ENCODE results near the gene POU4F3. TPM values are rescaled to one million over a fixed set of nuclear protein-coding genes. Genes with fewer than 3 reads are reported as not detected.

POU4F3 gene
- total RNA-seq, 1 experiment from 2014 or later: not detected

DNA sequence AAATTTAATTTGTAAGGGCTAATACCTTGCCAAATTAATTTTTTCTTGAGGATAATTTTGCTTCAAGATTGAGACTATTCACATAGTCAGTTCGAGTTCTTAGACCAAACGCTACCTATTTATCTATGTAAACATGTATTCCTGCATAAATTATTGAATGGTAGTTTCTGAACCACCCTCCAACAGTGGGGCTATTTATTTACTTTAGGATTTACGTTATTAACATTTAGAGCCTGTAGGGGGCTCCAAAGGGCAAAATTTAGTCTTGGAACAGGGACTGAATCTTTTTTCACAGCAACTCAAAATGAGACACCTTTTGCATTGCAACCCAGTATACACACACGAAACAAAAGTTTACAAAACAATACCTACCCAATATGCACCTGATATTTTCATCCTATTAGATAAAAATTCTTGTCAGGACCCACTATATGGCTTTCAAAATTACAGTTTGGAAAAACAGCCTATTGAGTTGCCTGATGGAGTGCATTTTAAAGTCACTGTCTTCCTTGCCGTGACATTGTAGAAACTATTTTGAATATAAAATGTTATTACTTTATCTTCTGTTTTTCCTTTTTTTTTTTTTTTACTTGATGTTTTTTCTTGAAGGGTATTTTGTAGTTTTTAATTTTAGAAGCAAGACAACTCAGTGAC, 47.1 kb upstream of the POU4F3 start:
- H3K4me1 Mint-ChIP-seq: no peaks in the 10 kb centered on the region

DNA sequence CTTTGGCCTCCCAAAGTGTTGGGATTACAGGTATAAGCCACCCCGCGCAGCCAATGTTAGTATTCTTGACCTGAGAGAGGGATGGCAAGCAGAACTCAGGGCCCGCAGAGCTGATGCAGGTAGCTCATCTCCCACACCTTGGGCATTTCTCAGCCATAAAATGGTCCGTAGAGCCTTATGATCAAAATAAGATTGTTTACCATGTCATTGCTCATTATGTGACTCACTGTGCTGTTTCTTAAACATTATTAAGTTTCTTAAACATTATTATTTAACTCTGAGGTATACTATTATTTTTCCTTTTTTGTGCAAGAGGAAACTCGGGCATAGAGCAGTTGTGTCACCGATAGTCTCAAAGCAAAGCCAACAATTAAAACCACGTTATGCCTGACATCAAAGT, 42.4 kb upstream of the POU4F3 start:
- no peaks in the 10 kb centered on the region for H3K36me3 Mint-ChIP-seq
- CTCF ChIA-PET: interaction anchor here (1.7 to 2.6 kb wide), 2 partner anchors 128 to 237 kb away, joined by 4 to 10 read pairs; no protein-coding TSS in a partner anchor
- TF ChIP-seq, protein P1, sequence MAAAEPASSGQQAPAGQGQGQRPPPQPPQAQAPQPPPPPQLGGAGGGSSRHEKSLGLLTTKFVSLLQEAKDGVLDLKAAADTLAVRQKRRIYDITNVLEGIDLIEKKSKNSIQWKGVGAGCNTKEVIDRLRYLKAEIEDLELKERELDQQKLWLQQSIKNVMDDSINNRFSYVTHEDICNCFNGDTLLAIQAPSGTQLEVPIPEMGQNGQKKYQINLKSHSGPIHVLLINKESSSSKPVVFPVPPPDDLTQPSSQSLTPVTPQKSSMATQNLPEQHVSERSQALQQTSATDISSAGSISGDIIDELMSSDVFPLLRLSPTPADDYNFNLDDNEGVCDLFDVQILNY (CRISPR knock-in tag; IDR thresholded peaks at IDR 0.05): no peak
- no peak for TF ChIP-seq ZNF317 (CRISPR knock-in tag; IDR thresholded peaks at IDR 0.05; ENCODE audit: borderline replicate concordance, low read depth)
- TF ChIP-seq, protein P2, sequence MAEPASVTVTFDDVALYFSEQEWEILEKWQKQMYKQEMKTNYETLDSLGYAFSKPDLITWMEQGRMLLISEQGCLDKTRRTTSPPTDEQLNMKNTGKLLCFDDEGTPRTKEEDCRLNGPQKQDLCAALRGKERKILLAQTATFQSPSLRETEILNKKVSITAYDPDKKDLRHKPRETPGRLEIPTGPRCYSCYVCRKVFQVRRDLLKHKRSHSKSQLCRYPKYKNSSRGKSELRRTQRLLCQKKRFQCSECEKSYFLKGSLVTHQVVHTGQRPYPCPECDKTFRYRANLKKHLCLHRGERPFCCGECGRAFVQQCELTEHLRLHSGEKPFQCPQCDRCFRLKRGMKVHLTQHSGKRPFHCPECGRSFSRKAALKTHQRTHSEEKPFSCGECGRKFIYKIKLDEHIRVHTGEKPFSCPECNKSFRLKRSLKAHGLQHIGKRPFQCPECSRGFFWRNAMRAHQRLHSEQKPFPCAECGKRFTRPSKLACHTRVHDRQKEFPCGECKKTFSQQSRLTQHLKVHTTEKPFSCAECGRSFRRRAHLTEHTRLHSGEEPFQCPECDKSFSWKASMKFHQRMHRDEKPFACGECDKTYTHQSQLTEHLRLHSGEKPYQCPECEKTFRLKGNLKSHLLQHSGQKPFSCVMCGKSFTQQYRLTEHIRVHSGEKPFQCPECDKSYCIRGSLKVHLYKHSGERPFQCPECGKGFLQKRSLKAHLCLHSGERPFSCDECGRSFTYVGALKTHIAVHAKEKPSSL (CRISPR knock-in tag; conservative IDR thresholded peaks at IDR 0.05): no peak
- TF ChIP-seq GRHL2 (CRISPR knock-in tag; IDR thresholded peaks at IDR 0.05; ENCODE audit: insufficient replicate concordance, severe bottlenecking): no peak
- TF ChIP-seq, protein P3, sequence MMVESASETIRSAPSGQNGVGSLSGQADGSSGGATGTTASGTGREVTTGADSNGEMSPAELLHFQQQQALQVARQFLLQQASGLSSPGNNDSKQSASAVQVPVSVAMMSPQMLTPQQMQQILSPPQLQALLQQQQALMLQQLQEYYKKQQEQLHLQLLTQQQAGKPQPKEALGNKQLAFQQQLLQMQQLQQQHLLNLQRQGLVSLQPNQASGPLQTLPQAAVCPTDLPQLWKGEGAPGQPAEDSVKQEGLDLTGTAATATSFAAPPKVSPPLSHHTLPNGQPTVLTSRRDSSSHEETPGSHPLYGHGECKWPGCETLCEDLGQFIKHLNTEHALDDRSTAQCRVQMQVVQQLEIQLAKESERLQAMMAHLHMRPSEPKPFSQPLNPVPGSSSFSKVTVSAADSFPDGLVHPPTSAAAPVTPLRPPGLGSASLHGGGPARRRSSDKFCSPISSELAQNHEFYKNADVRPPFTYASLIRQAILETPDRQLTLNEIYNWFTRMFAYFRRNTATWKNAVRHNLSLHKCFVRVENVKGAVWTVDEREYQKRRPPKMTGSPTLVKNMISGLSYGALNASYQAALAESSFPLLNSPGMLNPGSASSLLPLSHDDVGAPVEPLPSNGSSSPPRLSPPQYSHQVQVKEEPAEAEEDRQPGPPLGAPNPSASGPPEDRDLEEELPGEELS (CRISPR knock-in tag; IDR thresholded peaks at IDR 0.05): no peak
- no peak for TF ChIP-seq ZNF396 (CRISPR knock-in tag; IDR thresholded peaks at IDR 0.05; ENCODE audit: borderline replicate concordance)
- no peak for TF ChIP-seq ZNF416 (CRISPR knock-in tag; IDR thresholded peaks at IDR 0.05)
- no peak for TF ChIP-seq KAT7 (CRISPR knock-in tag; IDR thresholded peaks at IDR 0.05; ENCODE audit: borderline replicate concordance)
- TF ChIP-seq, protein P4, sequence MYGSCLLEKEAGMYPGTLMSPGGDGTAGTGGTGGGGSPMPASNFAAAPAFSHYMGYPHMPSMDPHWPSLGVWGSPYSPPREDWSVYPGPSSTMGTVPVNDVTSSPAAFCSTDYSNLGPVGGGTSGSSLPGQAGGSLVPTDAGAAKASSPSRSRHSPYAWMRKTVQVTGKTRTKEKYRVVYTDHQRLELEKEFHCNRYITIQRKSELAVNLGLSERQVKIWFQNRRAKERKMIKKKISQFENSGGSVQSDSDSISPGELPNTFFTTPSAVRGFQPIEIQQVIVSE (CRISPR knock-in tag; IDR thresholded peaks at IDR 0.05; ENCODE audit: borderline replicate concordance): no peak

More for the DNA sequence above, 47.1 kb upstream of the POU4F3 start:
- Mint-ChIP-seq H3K36me3 (0 out of 2 replicates have a peak, but pooled peaks cover 3% of the 10 kb centered on the region), H3K27ac (no peak overlapping the region), H3K27me3 (ENCODE audit: low read depth) (no peaks in the 10 kb centered on the region), H3K9me3 (no peaks in the 10 kb centered on the region), H3K4me3 (no peak overlapping the region)
- TF ChIP-seq, protein P5, sequence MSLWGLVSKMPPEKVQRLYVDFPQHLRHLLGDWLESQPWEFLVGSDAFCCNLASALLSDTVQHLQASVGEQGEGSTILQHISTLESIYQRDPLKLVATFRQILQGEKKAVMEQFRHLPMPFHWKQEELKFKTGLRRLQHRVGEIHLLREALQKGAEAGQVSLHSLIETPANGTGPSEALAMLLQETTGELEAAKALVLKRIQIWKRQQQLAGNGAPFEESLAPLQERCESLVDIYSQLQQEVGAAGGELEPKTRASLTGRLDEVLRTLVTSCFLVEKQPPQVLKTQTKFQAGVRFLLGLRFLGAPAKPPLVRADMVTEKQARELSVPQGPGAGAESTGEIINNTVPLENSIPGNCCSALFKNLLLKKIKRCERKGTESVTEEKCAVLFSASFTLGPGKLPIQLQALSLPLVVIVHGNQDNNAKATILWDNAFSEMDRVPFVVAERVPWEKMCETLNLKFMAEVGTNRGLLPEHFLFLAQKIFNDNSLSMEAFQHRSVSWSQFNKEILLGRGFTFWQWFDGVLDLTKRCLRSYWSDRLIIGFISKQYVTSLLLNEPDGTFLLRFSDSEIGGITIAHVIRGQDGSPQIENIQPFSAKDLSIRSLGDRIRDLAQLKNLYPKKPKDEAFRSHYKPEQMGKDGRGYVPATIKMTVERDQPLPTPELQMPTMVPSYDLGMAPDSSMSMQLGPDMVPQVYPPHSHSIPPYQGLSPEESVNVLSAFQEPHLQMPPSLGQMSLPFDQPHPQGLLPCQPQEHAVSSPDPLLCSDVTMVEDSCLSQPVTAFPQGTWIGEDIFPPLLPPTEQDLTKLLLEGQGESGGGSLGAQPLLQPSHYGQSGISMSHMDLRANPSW (CRISPR knock-in tag; conservative IDR thresholded peaks at IDR 0.05; ENCODE audit: low read depth): no peak
- TF ChIP-seq, protein P6, sequence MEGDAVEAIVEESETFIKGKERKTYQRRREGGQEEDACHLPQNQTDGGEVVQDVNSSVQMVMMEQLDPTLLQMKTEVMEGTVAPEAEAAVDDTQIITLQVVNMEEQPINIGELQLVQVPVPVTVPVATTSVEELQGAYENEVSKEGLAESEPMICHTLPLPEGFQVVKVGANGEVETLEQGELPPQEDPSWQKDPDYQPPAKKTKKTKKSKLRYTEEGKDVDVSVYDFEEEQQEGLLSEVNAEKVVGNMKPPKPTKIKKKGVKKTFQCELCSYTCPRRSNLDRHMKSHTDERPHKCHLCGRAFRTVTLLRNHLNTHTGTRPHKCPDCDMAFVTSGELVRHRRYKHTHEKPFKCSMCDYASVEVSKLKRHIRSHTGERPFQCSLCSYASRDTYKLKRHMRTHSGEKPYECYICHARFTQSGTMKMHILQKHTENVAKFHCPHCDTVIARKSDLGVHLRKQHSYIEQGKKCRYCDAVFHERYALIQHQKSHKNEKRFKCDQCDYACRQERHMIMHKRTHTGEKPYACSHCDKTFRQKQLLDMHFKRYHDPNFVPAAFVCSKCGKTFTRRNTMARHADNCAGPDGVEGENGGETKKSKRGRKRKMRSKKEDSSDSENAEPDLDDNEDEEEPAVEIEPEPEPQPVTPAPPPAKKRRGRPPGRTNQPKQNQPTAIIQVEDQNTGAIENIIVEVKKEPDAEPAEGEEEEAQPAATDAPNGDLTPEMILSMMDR (IDR thresholded peaks at IDR 0.05): peak; percentile 23; the same call in 1 of the 2 replicates
- no peak for TF ChIP-seq TEAD4 (CRISPR knock-in tag; IDR thresholded peaks at IDR 0.05)
- no peak for TF ChIP-seq FOXJ3 (CRISPR knock-in tag; IDR thresholded peaks at IDR 0.05; ENCODE audit: borderline replicate concordance)
- TF ChIP-seq, protein P7, sequence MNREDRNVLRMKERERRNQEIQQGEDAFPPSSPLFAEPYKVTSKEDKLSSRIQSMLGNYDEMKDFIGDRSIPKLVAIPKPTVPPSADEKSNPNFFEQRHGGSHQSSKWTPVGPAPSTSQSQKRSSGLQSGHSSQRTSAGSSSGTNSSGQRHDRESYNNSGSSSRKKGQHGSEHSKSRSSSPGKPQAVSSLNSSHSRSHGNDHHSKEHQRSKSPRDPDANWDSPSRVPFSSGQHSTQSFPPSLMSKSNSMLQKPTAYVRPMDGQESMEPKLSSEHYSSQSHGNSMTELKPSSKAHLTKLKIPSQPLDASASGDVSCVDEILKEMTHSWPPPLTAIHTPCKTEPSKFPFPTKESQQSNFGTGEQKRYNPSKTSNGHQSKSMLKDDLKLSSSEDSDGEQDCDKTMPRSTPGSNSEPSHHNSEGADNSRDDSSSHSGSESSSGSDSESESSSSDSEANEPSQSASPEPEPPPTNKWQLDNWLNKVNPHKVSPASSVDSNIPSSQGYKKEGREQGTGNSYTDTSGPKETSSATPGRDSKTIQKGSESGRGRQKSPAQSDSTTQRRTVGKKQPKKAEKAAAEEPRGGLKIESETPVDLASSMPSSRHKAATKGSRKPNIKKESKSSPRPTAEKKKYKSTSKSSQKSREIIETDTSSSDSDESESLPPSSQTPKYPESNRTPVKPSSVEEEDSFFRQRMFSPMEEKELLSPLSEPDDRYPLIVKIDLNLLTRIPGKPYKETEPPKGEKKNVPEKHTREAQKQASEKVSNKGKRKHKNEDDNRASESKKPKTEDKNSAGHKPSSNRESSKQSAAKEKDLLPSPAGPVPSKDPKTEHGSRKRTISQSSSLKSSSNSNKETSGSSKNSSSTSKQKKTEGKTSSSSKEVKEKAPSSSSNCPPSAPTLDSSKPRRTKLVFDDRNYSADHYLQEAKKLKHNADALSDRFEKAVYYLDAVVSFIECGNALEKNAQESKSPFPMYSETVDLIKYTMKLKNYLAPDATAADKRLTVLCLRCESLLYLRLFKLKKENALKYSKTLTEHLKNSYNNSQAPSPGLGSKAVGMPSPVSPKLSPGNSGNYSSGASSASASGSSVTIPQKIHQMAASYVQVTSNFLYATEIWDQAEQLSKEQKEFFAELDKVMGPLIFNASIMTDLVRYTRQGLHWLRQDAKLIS (CRISPR knock-in tag; IDR thresholded peaks at IDR 0.05; ENCODE audit: borderline replicate concordance): no peak
- no peak for TF ChIP-seq RORB (CRISPR knock-in tag; IDR thresholded peaks at IDR 0.05)
- no peak for TF ChIP-seq FOXK1 (CRISPR knock-in tag; IDR thresholded peaks at IDR 0.05)
- no peak for TF ChIP-seq GTF2I (CRISPR knock-in tag; conservative IDR thresholded peaks at IDR 0.05)
- DNase-seq (ENCODE audit: low spot score) (no peak), ATAC-seq (peak; percentile 76)
- ChIA-PET POLR2A (no interaction called here), CTCF (interaction anchor here (0.8 to 2.0 kb wide), 4 partner anchors 17 to 155 kb away, joined by 3 to 6 read pairs (median 5); partner anchors contain the start of gene TCERG1)

More for the DNA sequence above, 42.4 kb upstream of the POU4F3 start:
- peaks cover 6% of the 10 kb centered on the region; the same call in 1 of the 2 replicates for H3K9me3 Mint-ChIP-seq
- POLR2A ChIA-PET: no interaction called here
- no peak for DNase-seq (ENCODE audit: low spot score)
- no peak overlapping the region for H3K4me3 Mint-ChIP-seq
- no peaks in the 10 kb centered on the region for H3K4me1 Mint-ChIP-seq
- H3K27me3 Mint-ChIP-seq (ENCODE audit: low read depth): no peaks in the 10 kb centered on the region
- ATAC-seq: no peak
- no peak overlapping the region for H3K27ac Mint-ChIP-seq

Measured in WTC11 (cell line).